GM11168 (cell line): Measurements from ENCODE around the gene SMCO1.

ENCODE experiments used
- in situ Hi-C: fragments of 300-500 bp; cut with MboI; formaldehyde crosslinking; loops from one replicate; pipeline ENCODE4 v1.12.0; 2022; ENCODE audit warnings: low sequenced_read_pairs; ENCODE audit not compliant: unreplicated experiment

Gene SMCO1

DNA sequence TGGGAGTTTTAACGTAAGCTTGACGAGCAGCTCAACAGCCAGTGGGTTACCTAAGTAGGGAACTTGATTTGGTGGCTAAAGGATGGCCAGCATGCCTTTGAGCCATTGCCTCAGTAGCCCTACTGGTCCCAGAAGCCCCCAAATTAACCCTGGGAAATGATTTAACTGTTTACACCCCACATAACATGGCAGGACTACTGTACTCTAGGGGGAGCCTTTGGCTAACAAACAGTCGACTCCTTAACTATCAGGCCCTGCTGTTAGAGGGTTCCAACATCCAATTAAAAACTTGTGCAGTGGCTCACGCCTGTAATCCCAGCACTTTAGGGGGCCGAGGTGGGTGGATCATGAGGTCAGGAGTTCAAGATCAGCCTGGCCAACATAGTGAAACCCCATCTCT lies 9.4 kb upstream of the SMCO1 start:
- in situ Hi-C loops, result loop anchor here (25.0 kb wide), 1 partner anchor 462 kb away; no protein-coding TSS in a partner anchor

DNA sequence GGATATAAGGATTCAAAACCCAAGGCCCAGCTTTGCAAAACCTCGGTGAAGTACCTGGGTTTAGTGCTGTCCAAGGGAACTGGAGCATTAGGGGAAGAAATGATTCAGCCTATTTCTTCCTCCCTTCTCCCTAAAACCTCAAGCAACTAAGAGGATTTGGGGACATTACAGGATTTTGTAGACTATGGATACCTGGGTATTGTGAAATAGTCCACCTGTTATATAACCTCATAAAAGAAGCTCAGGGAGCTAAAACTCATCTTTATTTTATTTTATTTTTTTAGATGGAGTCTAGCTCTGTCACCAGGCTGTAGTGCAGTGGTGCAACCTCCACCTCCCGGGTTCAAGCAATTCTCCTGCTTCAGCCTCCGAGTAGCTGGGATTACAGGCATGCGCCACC lies 8.7 kb upstream of the SMCO1 start:
- in situ Hi-C loops, result loop anchor here (25.0 kb wide), 1 partner anchor 462 kb away; no protein-coding TSS in a partner anchor

DNA sequence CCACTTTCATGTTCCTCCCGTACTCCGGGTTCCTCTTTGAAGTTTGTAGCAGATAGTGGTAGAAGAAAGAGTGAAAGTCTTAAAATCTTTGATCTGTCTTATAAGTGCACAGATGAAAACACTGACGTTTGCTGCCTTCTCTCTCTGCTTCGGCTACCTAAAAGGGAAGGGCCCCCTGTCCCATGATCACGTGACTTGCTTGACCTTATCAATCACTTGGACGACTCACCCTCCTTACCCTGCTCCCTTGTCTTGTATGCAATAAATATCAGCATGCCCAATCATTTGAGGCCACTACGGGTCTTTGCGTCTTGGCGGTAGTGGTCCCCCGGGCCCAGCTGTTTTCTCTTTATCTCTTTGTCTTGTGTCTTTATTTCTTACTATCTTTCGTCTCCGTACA lies 6.1 kb upstream of the SMCO1 start:
- in situ Hi-C loops, result loop anchor here (25.0 kb wide), 1 partner anchor 459 kb away; no protein-coding TSS in a partner anchor

DNA sequence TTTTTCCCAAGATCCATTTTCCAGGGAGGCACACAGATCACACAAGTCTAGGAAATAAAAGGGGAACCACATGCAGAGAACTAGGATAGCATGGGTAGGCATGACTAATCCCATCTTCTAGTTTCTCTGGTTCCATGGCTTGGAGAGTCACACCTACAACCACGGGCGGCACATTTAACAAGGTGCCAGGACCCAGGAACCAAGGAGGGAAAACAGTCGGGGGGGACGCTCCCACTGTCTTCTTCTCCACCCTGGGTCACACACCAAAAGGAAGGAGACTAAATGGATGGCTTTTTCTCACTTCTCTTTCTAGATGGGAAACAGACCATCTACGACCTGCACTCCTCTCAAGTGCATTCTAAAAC lies 4.6 kb upstream of the SMCO1 start:
- in situ Hi-C loops, result loop anchor here (25.0 kb wide), 1 partner anchor 457 kb away; no protein-coding TSS in a partner anchor

DNA sequence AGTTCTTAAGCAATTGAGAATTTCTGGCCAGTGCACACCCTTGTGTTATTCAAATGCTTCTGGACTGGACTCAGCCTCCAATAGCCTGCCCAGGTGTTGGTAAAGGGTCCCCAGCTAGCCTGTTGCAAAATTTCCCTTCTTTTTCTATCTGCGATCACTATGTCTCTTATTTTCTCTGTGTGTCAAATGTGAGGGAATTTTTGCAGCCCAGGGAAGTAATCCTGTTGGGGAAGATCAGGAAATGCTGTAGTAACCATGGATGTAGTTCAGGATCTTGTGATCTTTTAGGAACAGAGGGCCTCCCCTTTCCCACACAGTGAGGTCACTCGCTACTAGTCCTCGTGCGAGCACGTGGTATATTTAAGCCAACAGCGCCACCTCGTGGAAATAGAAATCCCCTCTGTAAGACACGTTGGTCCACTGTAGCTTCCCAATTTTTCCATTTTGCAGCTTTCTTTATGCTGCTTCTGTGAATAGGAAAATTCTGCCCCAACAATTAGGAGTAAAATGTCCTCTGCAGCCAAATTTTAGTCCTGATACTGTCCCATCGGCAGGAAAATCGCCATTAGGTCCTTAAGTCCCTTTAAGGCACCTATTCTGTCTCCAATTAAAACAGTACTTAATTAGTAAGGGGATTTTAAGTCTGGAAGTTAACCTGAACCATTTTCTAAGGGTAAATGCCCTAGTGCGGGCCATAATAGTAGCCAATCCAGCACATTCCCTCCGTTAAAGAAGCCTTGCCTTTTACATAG lies 4.0 kb upstream of the SMCO1 start:
- in situ Hi-C loops, result loop anchor here (25.0 kb wide), 1 partner anchor 457 kb away; no protein-coding TSS in a partner anchor

DNA sequence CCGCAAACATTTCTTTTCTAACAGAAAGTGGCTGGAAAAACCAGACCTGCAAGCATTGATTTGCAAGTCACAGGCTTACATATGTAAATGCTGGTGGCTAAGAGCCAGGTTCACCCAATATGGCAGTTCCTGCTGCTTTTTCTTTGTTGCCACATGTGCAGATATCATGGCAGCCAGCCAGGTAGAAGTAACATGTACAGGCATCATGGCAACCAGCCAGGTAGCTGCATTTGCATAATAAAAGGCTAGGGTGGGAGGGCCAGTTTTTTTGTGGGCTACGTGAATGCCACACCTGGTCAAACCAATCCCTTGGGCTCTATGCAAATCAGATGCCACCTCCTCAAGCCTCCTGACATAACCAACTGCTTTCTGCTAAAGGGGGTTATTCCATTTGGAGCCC lies 2.8 kb upstream of the SMCO1 start:
- in situ Hi-C loops, result loop anchor here (25.0 kb wide), 1 partner anchor 456 kb away; no protein-coding TSS in a partner anchor

DNA sequence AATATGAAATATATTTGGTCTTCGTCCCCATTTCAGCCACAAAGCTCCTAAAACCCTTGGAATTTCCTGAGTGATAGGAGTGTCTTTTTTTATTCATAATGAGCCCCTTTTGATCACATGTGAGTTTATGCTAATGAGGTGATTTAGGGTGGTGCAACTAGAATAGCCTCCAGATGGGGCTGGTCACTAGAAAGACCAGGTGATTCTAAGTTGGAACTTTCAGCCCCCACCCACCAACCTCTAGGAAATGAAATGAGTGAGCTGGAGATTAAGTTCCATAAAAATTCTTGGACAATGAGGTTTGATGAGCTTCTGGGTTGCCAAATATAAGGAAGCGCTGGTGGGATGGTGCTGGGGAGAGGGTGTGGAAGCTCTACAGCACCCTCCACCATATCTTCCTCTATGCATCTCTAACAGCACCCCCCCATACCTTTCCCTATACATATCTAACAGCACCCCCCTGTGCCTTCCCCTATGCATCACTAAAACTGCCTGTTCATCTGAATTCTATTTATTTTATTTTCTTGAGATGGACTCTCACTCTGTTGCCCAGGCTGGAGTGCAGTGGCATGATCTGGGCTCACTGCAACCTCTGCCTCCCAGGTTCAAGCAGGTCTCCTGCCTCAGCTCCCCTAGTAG lies 2.1 kb upstream of the SMCO1 start:
- in situ Hi-C loops, result loop anchor here (25.0 kb wide), 1 partner anchor 455 kb away; no protein-coding TSS in a partner anchor

DNA sequence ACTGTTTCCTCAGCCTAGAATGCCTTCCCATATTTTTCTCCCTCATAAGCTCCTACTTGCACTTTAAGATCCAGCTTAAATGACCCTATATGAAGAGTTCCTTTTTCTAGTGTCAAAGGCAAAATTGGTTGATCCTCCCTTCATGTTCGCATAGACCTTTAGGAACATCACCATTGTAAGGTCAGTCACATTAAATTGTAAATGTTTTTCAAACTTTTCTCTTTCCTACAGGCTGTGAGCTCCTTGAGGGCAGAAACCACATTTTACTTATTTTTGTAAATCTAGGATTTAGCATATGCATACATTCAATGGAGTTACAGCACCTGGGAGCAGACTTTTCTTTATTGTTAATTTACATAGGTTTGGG lies 813 bp downstream of the SMCO1 start:
- in situ Hi-C loops, result loop anchor here (25.0 kb wide), 1 partner anchor 452 kb away; no protein-coding TSS in a partner anchor

DNA sequence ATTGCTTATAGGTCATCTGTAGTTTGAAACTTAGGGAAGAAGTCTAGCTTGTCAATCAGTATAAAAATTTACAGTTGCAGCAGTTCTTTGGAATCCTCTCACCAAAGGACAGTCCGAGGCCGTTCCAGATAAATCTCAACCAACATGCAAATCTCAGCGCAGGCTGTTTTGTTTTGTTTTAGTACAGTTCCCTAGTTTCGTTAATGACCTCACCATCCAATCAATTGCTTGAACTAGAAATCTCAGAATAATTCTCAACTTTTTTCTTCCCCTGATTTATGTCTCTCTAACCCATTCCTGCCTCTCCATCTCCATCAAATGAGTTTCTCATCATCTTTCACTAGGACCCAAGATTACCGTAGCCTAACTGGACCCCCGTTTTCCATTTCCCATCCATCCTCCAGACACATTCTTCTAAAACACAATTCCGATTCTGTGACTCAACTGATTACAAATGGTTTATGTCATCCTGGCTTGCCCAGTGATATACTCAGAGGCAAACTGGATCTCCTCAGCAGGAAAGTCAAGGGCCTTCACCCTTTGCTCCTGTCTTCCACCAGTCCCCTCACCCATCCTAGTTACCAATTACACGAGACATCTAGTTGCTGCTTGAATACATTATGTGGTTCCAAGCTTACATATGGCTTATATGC lies 1.3 kb downstream of the SMCO1 start:
- in situ Hi-C loops, result loop anchor here (25.0 kb wide), 1 partner anchor 452 kb away; no protein-coding TSS in a partner anchor

DNA sequence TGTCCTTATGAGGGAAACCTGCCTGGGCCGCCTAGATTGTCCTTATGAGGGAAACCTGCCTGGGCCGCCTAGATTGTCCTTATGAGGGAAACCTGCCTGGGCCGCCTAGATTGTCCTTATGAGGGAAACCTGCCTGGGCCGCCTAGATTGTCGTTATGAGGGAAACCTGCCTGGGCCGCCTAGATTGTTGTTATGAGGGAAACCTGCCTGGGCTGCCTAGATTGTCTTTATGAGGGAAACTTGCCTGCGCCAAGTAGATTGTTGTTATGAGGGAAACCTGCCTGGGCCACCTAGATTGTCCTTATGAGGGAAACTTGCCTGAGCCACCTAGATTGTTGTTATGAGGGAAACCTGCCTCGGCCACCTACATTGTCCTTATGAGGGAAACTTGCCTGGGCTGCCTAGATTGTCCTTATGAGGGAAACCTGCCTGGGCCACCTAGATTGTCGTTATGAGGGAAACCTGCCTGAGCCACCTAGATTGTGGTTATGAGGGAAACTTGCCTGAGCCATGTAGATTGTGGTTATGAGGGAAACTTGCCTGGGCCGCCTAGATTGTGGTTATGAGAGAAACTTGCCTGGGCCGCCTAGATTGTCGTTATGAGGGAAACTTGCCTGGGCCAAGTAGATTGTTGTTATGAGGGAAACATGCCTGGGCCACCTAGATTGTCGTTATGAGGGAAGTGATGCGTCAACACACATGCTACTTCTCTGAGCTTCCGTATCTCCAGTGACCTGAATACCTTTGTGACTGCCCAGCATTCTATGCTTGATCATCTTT lies 3.3 kb downstream of the SMCO1 start:
- in situ Hi-C loops, result loop anchor here (25.0 kb wide), 1 partner anchor 450 kb away; no protein-coding TSS in a partner anchor

DNA sequence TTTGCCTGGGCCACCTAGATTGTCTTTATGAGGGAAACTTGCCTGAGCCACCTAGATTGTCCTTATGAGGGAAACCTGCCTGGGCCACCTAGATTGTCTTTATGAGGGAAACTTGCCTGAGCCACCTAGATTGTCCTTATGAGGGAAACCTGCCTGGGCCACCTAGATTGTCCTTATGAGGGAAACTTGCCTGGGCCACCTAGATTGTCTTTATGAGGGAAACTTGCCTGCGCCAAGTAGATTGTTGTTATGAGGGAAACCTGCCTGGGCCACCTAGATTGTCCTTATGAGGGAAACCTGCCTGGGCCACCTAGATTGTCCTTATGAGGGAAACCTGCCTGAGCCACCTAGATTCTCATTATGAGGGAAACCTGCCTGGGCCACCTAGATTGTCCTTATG lies 4.0 kb downstream of the SMCO1 start:
- in situ Hi-C loops, result loop anchor here (25.0 kb wide), 1 partner anchor 449 kb away; no protein-coding TSS in a partner anchor

DNA sequence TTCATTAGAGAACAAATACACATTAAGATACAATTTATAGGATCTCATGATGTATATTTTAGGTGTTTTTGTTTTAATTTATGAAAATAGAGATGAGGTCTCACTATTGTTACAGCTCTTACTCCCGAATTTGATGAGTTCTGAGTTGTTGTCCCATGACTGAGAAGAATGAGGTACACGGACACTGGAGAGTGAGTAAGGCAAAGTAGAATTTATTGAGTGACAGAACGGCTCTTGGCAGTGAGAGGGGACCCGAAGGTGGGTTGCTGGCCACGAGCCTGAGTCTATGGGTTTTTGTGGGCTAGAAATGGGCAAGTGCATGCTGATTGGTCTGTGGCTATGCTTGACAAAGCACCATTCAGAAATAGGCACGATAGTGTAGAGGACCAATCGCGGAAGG lies 8.5 kb downstream of the SMCO1 start:
- in situ Hi-C loops, result loop anchor here (25.0 kb wide), 1 partner anchor 444 kb away; no protein-coding TSS in a partner anchor

DNA sequence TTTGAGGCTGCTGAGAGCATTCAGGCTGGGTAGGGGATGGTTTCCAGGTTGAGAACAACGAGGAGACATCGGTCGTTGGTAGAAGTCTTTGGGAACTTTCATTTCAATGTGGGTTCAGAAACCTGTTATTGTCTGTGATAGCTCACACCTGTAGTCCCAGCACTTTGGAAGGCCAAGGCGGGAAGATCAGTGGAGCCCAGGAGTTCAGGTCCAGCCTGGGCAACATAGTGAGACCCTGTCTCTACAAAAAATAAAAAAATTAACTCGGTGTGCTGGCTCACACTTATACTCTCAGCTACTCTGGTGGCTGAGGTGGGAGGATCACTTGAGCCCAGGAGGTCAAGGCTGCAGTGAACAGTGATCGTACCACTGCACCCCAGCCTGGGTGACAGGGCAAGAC lies 10.6 kb downstream of the SMCO1 start:
- in situ Hi-C loops, result loop anchor here (25.0 kb wide), 1 partner anchor 442 kb away; no protein-coding TSS in a partner anchor

DNA sequence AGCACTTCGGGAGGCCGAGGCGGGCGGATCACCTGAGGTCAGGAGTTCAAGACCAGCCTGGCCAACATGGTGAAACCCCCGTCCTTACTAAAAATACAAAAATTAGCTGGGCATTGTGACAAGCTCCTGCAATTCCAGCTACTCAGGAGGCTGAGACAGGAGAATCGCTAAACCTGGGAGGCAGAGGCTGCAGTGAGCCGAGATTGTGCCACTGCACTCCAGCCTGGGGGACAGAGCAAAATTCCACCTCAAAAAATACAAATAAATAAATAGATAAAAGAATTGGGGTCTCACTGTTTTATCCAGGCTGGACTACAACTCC lies 11.1 kb downstream of the SMCO1 start:
- in situ Hi-C loops, result loop anchor here (25.0 kb wide), 1 partner anchor 442 kb away; no protein-coding TSS in a partner anchor

DNA sequence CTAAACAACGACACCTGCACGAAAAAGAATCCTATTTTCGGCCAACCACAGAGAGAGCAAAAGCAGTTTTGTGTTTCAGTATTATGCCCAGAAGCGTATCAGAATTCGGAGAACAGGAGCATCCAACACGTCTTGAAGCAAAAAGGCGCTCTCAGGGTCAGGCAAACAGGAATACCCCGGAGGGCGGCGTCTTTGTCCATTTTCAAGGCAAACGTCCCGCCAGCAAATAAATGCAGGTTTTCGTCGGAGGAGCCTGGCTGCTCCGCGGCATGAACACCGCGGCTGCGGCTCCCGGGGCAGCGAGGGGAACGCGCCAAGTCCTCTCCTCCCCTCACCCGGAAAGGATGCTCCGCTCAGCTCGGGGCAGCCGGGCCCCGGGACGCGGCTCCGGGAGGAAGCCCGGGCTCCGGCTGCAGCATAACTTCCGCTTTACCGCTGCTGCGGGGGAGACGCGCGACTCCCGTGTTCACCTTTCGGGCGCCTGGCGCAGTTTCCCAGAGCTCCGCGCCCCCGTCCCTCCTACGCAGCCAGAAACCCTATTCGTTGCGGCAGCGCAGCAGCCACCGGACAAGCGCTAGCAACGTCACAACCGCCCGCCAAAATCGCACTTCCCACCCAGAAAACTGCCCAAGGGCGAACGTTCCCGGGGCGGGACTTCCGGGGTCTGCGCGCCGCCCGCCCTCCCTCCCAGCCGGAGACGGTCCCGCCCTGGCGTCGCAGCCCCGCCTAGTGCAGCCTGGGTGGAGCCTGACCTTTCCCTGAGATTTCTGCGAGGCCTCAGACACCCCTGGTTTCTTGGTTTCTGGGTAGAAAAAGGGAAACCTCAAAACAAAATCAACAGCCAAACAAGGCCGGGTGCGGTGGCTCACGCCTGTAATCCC lies 11.7 kb downstream of the SMCO1 start, which contains the start of gene RNF168:
Gene RNF168, minus strand, starts transcription at position 573 of the 881 bp plus-strand sequence. CDS start 595 bp downstream, outside the sequence.
- in situ Hi-C loops, result loop anchor here (25.0 kb wide), 1 partner anchor 441 kb away; no protein-coding TSS in a partner anchor

DNA sequence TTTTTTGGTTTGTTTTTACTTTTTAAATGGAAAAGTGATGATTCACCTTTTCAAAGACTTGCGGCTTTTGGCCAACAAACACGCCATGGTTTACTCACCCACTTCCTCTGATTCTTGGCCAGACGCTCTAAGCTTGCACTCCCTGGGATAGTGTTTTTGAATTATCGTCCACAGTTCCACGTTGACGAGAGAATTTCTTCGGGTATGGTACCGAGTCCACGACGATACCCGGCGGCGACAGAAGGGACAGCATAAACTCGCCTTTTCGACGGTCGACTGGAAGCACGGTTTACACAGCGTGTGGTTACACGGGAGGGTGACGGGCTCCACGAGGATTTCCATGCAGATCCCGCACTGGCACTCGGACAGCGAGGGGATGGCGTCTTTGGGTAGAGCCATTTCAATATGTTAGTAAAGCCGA lies 12.4 kb downstream of the SMCO1 start:
- in situ Hi-C loops, result loop anchor here (25.0 kb wide), 1 partner anchor 440 kb away; no protein-coding TSS in a partner anchor

DNA sequence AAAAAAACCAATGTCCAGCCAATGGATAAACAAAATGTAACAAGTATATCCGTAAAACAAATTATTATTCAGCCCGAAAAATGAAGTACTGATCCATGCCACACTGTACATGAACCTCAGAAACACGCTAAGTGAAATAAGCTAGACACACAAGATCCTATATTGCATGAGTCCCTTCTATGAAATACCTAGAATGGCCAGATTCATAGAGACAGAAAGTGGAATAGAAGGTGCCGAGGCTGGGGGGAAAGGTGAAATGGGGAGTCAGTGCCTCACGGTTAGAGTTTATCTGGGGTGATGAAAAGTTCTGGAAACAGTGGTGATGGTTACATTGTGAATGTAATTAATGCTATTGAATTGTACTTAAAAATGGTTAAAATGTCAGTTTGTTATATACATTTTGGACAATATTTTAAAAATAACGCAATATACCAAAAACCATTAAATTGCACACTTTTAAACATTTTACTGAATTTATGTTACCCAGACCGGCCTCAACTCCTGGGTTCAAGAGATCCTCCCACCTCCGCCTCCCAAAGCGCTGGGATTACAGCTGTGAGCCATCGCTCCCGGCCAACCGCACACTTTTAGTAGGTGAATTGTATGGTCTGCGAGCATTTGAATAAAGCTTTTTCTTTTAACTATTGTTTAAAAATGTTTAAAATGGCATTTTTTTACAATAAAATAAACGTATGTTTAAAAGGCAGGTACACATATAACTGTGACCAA lies 13.7 kb downstream of the SMCO1 start:
- in situ Hi-C loops, result loop anchor here (25.0 kb wide), 1 partner anchor 439 kb away; no protein-coding TSS in a partner anchor
